Endothelial cell of umbilical vein (primary cell): Measurements from ENCODE around the gene CCSER2. TPM values are rescaled to one million over a fixed set of nuclear protein-coding genes. Genes with fewer than 3 reads are reported as not detected.

Source experiments
- BruUV-seq: library from RNA; stranded (reverse); fragments of 400-500 nt; replicated peaks from 2 replicates; lab custom pipeline; 2021; lab: Mats Ljungman, UMichigan
- CTCF ChIA-PET: fragments of 300-600, 350-600 bp; sonication (Branson Sonifier 250); formaldehyde crosslinking; loops from one replicate; lab custom pipeline; 2021; ENCODE audit warnings: antibody characterized with exemption, inconsistent platforms; lab: Charles Lee
- POLR2A ChIA-PET: fragments of 300-600, 350-600 bp; sonication (Branson Sonifier 250); formaldehyde crosslinking; loops from one replicate; lab custom pipeline; 2021; ENCODE audit warnings: antibody characterized with exemption, inconsistent platforms; lab: Charles Lee
- DNase-seq: peaks from one replicate; pipeline ENCODE4 v3.0.0-alpha.2; 2011; ENCODE audit warnings: low read depth, low spot score
- FAIRE-seq: peaks from 2 replicates; lab custom pipeline; 2011; peaks lifted over from hg19 to GRCh38; lab: Jason Lieb, UNC
- H2AFZ ChIP-seq: 2 replicates; pipeline ENCODE4 v1.6.0; 2012; ENCODE audit warnings: low read depth, low read length, control low read depth, inconsistent platforms
- H3K27ac ChIP-seq: 2 replicates; pipeline ENCODE4 v1.5.1; 2011; ENCODE audit warnings: low read depth, mild to moderate bottlenecking, control low read depth, low read length, moderate library complexity; ENCODE audit not compliant: insufficient read depth
- H3K27me3 ChIP-seq, 2 experiments: 2 replicates each; pipeline versions ENCODE4 v1.6.0 to v1.6.1; 2011; ENCODE audit warnings: low read length in 2 of 2, mixed read lengths in 1 of 2; ENCODE audit not compliant: control insufficient read depth in 2 of 2, insufficient read depth in 2 of 2
- H3K36me3 ChIP-seq, 2 experiments: 2 replicates in 1 of 2; 3 replicates in 1 of 2; pipeline ENCODE4 v1.5.1; 2011; ENCODE audit warnings: low read length in 2 of 2, mild to moderate bottlenecking in 1 of 2, moderate library complexity in 1 of 2; ENCODE audit not compliant: control insufficient read depth in 2 of 2, insufficient read depth in 2 of 2; ENCODE audit errors: extremely low read depth in 1 of 2
- H3K4me1 ChIP-seq: 3 replicates; pipeline ENCODE4 v1.5.1; 2011; ENCODE audit warnings: mild to moderate bottlenecking, low read length; ENCODE audit not compliant: control insufficient read depth, insufficient read depth; ENCODE audit errors: extremely low read depth
- H3K4me2 ChIP-seq: 2 replicates; pipeline ENCODE4 v1.6.1; 2011; ENCODE audit warnings: low read length, control low read depth, mixed read lengths; ENCODE audit not compliant: insufficient read depth
- H3K4me3 ChIP-seq, 3 experiments: fragments of 200-600 bp in 1 of 3; sonication (generic), shearing (Covaris generic) in 1 of 3; replicated peaks in 1 of 3; 2 replicates each; pipeline ENCODE4 v1.5.1; 2011 to 2016; ENCODE audit warnings: control low read depth in 3 of 3, low read length in 3 of 3, mild to moderate bottlenecking in 2 of 3, inconsistent platforms in 1 of 3, low read depth in 1 of 3, moderate library complexity in 1 of 3; ENCODE audit not compliant: insufficient read depth in 1 of 3
- H3K79me2 ChIP-seq: 2 replicates; pipeline ENCODE4 v1.6.0; 2012; ENCODE audit warnings: low read length, inconsistent platforms; ENCODE audit not compliant: control insufficient read depth, insufficient read depth
- H3K9ac ChIP-seq: replicated peaks from 2 replicates; pipeline ENCODE3; 2011; ENCODE audit warnings: low read length, control low read depth; ENCODE audit not compliant: insufficient read depth; ENCODE audit errors: extremely low read depth
- H3K9me1 ChIP-seq: replicated peaks from 3 replicates; pipeline ENCODE4 v1.6.0; 2011; ENCODE audit warnings: mild to moderate bottlenecking, low read length; ENCODE audit not compliant: control insufficient read depth, insufficient read depth; ENCODE audit errors: extremely low read depth
- H3K9me3 ChIP-seq: replicated peaks from 2 replicates; pipeline ENCODE4 v1.5.1; 2012; ENCODE audit warnings: low read length, inconsistent platforms; ENCODE audit not compliant: control insufficient read depth, insufficient read depth
- H4K20me1 ChIP-seq: replicated peaks from 2 replicates; pipeline ENCODE3; 2011; ENCODE audit warnings: mild to moderate bottlenecking, low read length; ENCODE audit not compliant: control insufficient read depth, insufficient read depth; ENCODE audit errors: extremely low read depth
- EZH2 ChIP-seq: IDR thresholded peaks from 2 replicates; pipeline ENCODE4 v1.6.1; 2012; ENCODE audit warnings: borderline replicate concordance, low read depth, mild to moderate bottlenecking, moderate library complexity, low read length, inconsistent platforms; ENCODE audit not compliant: severe bottlenecking
- GATA2 ChIP-seq: IDR thresholded peaks from 2 replicates; pipeline ENCODE4 v1.7.0; 2011; ENCODE audit warnings: low read depth, mild to moderate bottlenecking, moderate library complexity, mixed read lengths, low read length; ENCODE audit not compliant: insufficient read length, insufficient read depth
- MYC ChIP-seq: IDR thresholded peaks from one replicate; pipeline ENCODE4 v1.6.1; 2011; ENCODE audit warnings: mild to moderate bottlenecking, low read depth, low read length
- POLR2A ChIP-seq: IDR thresholded peaks from 2 replicates; pipeline ENCODE4 v1.6.1; 2012; ENCODE audit warnings: low read depth, mild to moderate bottlenecking, control low read depth, low read length
- dilution Hi-C: fragments of 300-500 bp; cut with MboI; formaldehyde crosslinking; loops from one replicate; pipeline ENCODE4 v1.15.0; 2019; ENCODE audit warnings: low sequenced_read_pairs; ENCODE audit not compliant: extremely low pct_ligation_motif_present
- intact Hi-C: fragments of 100-400 bp; cut with micrococcal nuclease; formaldehyde crosslinking; loops from one replicate; pipeline ENCODE4 v1.10.0; 2022
- polyA plus RNA-seq, 4 experiments: library from polyadenylated mRNA; depleted of rRNA in 3 of 4; stranded (reverse) in 3 of 4; unstranded in 1 of 4; fragments of >200 nt; gene quantifications; 2 replicates each; pipeline versions ENCODE4 v1.2.1 to v1.2.3, GENCODE V29; 2011 to 2012; ENCODE audit warnings: missing spikeins in 1 of 4
- total RNA-seq: library from RNA; stranded (reverse); gene quantifications from 2 replicates; pipeline ENCODE4 v1.2.3, GENCODE V29; 2021
- TF ChIP-seq, protein P1 (sequence below): IDR thresholded peaks from 2 replicates; pipeline ENCODE4 v1.6.1; 2011; ENCODE audit not compliant: insufficient read depth, insufficient read length
- TF ChIP-seq, protein P2 (sequence below), 2 donors: IDR thresholded peaks; 1 replicate in 1 of 2; 2 replicates in 1 of 2; pipeline ENCODE4 v1.5.1; 2011; ENCODE audit warnings: low read length in 2 of 2, mild to moderate bottlenecking in 2 of 2, moderate library complexity in 2 of 2, control low read depth in 1 of 2, inconsistent platforms in 1 of 2, low read depth in 1 of 2; ENCODE audit not compliant: insufficient read depth in 1 of 2; ENCODE audit errors: extremely low read depth in 1 of 2

The CCSER2 gene
- total and polyA plus RNA-seq, 2 donors (not counting 3 experiments of a cell fraction or from before 2014, with no cell fraction given) = 14.5 to 49.3 TPM

- ChIA-PET CTCF (interaction anchor here (1.0 to 2.7 kb wide), 5 partner anchors 8 to 172 kb away, joined by 4 to 14 read pairs (median 9); no protein-coding TSS in a partner anchor), POLR2A (no interaction called here)
- dilution Hi-C loops = no loop called here
- peaks cover 4% of the 10 kb centered on the region for H4K20me1 ChIP-seq
- peaks cover 5% of the 10 kb centered on the region for H3K4me1 ChIP-seq
- TF ChIP-seq EZH2 (no peak), GATA2 (no peak), POLR2A (no peak), MYC (no peak)
- TF ChIP-seq, protein P1, sequence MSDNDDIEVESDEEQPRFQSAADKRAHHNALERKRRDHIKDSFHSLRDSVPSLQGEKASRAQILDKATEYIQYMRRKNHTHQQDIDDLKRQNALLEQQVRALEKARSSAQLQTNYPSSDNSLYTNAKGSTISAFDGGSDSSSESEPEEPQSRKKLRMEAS = no peak
- TF ChIP-seq, protein P2, sequence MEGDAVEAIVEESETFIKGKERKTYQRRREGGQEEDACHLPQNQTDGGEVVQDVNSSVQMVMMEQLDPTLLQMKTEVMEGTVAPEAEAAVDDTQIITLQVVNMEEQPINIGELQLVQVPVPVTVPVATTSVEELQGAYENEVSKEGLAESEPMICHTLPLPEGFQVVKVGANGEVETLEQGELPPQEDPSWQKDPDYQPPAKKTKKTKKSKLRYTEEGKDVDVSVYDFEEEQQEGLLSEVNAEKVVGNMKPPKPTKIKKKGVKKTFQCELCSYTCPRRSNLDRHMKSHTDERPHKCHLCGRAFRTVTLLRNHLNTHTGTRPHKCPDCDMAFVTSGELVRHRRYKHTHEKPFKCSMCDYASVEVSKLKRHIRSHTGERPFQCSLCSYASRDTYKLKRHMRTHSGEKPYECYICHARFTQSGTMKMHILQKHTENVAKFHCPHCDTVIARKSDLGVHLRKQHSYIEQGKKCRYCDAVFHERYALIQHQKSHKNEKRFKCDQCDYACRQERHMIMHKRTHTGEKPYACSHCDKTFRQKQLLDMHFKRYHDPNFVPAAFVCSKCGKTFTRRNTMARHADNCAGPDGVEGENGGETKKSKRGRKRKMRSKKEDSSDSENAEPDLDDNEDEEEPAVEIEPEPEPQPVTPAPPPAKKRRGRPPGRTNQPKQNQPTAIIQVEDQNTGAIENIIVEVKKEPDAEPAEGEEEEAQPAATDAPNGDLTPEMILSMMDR (IDR thresholded peaks at IDR 0.05; ENCODE audit: extremely low read depth in 1 of 2, insufficient read depth in 1 of 2, low read depth in 1 of 2, low read length in 2 of 2) = no peak
- no TSS peak for BruUV-seq
- DNase-seq (no peak), FAIRE-seq (no peak)
- H3K9ac ChIP-seq = no peak overlapping the region
- H3K79me2 ChIP-seq = peaks cover 52% of the 10 kb centered on the region
- intact Hi-C loops = no loop called here
- H3K9me3 ChIP-seq = no peaks in the 10 kb centered on the region
- no peak overlapping the region for H2AFZ ChIP-seq
- H3K4me2 ChIP-seq = no peak overlapping the region
- H3K36me3 ChIP-seq = no peaks in the 10 kb centered on the region
- H3K9me1 ChIP-seq = no peaks in the 10 kb centered on the region
- H3K4me3 ChIP-seq = no peak overlapping the region
- H3K27ac ChIP-seq = no peak overlapping the region
- no peaks in the 10 kb centered on the region for H3K27me3 ChIP-seq
These were observed 37.0 kb downstream of the CCSER2 start for GRCh38 chr10:84365335-84365881.
